ENCODE results near the gene LIN52.
"Not testable (repeated sequence)": the region's sequence is repeated elsewhere in the genome, so short reads cannot be mapped to it uniquely, and the experiment has no call there.

LIN52 gene

DNA sequence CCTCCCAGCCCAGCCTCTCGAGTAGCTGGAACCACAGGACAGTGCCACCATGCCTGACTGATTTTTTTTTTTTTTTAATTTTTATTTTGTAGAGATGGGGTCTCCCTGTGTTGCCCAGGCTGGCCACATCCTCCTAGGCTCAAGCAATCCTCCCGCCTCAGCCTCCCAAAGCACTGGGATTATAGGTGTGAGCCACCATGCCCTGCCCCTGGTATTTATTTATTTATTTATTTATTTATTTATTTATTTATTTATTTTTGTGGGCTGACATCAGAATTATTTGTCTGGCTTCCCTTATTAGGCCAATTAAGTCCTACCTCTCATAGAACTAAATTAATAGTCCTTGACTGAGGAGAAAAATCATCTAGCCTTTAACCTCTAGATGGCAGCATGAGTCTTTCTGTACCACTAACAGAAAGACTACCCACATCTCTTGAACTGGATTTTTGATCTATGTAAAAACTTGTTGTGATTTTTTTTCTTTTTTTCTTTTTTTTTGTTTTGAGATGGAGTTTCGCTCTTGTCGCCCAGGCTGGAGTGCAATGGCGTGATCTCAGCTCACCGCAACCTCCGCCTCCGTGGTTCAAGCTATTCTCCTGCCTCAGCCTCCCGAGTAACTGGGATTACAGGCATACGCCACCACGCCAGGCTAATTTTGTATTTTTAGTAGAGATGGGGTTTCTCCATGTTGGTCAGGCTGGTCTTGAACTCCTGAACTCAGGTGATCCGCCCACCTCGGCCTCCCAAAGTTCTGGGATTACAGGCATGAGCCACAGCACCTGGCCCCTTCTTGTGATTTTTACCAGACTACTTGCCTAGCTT, 26.9 kb downstream of the LIN52 start:
- DNase-seq, result not testable (repeated sequence)

DNA sequence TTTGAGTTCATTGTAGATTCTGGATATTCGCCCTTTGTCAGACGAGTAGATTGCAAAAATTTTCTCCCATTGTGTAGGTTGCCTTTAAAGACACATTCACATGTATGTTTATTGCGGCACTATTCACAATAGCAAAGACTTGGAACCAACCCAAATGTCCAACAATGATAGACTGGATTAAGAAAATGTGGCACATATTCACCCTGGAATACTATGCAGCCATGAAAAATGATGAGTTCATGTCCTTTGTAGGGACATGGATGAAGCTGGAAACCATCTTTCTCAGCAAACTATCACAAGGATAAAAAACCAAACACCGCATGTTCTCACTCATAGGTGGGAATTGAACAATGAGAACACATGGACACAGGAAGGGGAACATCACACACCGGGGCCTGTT, 40.7 kb downstream of the LIN52 start:
- DNase-seq, result not testable (repeated sequence)

DNA sequence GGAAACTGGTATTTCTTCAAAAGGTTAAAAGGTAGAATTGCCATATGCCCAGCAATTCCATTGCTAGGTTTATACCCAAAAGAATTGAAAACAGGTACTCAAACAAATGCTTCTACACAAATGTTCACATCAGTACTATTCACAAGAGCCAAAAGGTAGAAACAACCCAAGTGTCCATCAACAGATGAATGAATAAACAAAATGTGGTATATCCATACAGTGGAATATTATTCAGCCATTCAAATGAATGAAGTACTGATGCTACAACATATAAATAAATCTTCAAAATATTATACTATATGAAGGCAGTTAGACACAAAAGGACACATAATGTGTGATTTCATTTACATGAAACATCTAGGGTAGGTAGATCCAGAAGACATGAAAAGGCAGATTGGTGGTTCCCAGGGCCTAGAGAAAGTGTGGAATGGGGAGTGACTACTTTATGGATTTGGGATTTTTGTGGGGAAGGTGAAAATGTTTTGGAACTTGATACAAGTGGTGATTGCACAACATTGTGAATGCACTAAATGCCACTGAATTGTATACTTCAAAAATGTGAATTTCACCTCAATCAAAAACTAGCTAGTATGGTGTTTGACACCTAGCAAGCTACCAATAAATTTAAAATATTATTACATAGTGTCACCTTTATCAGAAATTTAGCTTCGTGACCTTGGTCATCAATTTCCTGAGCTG, 41.7 kb downstream of the LIN52 start:
- DNase-seq, result no peak

DNA sequence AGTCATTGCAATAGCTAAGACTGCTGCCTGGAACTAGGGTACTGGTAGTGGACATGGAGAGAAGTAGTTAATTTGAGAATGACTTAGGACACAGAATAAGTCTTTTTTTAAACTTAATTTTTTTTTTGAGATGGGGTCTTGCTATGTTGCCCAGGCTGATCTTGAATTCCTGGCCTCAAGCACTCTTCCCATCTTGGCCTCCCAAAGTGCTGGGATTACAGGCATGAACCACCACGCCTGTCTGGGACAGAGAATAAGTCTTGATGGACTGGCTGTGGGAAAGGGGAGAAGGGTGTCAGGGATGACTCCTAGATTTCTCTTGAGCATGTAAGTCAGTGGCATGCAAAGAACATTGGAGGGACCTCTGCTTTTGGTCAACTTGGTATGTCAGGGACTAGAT, 42.9 kb downstream of the LIN52 start:
- no peak for DNase-seq

DNA sequence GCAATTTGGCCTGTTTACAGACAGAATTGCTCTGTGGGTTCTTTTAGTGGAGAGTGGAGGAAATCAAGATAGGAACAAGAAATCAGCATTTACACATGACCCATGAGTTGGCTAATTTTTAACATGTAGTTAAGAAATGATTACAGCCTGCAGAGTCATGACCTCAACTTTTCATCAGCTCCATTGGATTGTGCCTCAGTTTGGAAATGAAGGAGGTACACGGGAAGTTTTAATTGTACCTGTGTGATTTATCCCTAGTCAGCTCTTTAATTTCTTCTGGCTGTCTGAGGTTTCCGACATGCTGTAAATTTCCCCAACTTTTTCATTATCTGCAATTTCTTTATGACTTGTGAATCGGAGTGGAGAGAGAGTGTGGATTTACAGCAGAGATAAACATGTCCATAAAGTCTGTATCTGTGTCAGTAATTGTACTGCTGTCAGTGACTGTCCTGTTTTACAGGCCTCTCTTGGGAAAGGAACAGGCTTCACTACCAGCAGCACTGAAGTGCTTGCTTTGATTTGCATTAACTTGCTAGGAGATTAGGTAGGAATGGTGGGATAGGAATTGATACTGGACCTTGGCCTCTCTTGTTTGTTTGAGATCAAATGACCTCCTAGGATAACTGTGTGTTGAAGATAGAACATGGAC, 49.2 kb downstream of the LIN52 start:
- no peak for DNase-seq

DNA sequence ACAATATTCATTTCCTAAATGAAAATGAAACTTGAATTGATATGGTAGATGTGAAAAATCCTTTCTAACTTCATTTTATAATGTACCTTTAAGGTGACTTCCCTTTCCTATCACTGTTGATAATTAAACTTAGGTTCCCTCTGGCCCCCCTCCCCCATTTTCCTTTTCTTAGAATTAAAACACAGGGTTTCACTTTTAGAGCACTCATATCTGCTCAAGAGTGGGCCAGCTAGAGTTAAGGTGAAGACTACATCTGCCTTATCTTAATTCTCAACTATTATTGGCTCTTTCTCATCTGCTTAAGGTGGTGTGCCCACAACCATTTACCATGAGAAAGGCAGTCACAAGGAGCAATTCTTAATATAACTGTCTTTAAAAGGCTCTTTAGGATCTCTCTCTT, 49.7 kb downstream of the LIN52 start:
- no peak for DNase-seq

DNA sequence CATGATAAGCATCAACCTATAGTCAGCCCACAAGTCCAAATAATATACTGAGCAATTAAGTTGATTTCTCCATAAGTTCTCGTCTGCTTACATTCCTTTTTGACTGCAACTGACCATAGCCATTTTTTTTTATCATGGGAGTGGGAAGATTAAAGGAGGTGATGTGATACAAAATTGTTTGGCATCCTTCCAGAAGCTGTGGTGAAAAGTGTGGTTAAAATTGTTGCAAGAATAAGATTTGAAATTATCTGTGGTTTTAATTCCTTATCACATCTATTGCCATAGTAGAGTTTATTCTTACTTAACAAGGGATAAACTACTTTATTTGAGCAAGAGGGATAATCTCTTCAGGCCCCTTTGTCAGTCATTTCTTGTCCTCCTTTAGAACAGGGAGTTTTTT, 50.7 kb downstream of the LIN52 start:
- no peak for DNase-seq

DNA sequence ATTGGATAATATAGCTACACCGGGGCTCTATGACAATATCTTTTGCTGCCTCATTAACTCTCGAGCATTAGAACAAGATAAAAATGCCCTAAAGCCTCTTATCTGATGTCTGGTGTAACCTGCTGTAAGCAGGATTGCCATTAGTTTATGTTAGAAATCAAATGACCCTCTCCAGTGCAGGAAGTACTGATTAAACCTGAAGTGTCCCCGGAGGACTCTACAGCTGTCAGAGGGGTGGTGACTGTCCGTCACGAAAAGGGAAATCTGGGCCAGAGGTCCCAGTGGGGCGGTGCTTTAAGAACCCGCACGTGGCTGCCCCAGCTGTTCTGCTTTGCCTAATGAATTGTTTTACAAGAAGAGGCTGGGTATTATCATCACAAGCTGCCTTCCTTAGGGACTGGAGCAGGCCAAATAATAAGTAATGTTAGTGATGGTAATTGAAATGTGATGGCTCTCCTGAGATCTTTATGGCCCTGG, 55.7 kb downstream of the LIN52 start:
- DNase-seq, result no peak

DNA sequence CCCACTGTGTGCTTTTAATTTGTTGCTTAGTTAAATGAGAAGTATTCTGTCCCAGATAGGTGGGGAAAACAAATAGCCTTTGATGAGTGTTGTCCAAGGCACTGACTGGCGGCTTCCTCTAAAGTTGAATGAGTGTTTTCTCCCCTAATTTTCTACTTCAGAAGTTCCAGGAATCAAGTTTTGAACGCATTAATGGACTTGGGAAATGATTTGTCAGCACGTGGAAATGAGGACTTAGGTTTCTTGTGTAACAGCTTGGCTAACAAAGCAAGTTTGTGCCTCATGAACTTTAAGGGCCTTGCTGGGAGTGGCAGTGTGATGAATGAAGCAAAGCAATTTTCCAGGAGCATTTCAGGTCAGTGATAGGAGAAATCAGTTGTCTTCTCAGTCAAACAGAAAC, 56.9 kb downstream of the LIN52 start:
- no peak for DNase-seq

DNA sequence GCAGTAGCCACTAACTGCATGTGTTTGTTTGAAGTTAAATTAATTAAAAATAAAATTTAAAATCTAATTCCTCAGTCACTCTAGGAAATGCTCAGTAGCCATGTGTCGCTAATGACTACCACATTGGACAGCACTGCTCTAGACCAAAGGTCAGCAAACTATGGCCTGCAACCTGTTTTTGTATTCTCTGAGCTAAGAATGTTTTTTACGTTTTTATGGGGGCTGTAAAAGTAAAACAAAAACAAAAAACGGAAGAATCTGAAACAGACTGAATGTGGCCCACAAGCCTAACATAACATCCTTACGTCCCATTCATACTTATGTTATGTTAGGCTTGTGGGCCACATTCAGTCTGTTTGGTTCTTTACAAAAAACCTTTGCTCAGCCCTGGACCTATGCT, 57.8 kb downstream of the LIN52 start:
- DNase-seq, result no peak

DNA sequence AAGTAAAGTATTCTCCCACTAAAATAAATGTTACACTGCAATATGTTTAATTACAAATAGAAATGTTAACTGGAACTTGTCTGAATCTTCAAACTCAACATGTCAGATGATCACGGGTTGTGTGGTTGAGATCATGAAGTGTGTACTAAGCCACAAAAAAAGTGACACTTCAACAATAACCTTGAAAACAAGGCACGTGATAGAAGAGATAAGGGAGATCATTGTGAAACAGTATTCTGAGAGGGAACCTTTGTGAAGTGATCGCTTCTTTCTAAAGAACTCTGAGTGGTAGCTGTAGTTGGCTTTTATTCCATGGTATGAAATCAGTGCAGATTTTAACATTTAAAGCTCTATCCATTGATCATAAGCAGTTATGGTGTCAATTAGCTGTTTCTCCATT, 60.0 kb downstream of the LIN52 start:
- DNase-seq, result no peak

DNA sequence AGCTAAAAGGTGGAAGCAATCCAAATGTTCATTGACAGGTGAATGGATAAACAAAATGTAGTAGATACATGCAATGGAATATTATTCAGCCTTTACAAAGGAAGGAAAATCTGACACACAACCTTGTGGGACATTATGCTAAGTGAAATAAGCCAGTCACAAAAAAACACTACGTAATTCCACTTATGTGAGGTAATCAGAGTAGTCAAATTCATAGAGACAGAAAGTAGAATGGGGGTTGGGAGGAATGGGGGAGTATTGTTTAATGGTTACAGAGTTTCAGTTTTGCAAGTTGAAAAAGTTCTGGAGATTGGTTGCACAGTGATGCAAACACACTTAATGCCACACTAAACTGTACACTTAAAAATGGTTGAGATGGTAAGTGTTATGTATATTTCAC, 62.8 kb downstream of the LIN52 start:
- no peak for DNase-seq

DNA sequence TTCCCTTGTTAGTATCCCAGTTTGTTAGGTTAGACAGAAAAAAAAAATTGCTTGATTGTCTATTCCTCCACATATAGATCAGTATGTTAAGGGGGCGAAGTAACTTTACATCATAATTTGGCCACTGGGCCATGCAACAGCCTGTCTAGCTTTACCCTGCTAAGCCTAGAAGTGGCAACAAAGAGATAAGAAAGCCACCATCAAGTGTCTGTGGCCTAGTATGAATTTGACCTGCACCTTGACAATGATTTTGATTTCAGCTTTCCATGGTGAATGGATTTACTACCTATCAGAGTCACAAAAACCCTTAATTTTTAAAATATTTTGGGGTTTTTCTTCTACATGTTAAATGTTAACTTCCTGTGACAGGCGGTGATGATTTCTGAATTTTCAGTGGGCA, 63.9 kb downstream of the LIN52 start:
- DNase-seq, result no peak

DNA sequence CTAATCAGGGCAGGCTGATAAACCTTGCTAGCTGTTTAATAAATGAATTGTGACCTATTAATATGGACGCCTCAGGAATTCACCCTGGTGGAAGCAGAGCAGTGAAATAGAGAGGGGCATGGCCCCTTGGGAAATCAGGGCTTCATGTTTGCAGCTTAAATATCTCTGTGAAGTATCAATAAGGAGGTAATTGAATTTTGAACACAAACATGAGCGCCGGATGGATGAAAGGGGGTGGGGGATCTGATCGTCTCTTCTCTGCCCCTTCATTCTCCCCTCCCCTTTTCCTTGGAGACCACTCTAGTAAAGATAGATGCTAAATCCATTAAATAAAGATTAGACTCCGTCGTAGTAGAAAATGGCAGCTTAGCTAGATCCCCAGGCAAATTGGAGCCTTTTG, 70.5 kb downstream of the LIN52 start:
- DNase-seq, result no peak

DNA sequence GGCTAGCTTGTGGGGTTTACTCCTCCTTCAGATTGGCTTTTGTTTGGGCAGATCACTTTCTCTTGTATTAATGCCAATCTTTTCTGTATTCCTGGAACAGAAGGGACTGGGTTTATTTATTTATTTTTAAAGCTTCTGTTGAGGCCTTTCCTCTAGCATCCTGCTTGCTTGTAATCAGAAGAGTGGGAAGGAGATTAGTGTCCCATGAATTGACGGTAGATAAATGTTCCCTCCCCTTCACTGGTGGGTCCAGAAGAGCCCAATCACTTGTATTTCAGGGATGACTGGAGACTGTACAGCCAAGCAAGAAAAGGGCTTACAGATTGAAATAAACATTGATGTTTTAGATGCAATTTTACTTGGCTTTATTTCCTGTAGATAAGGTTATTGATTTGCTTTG, 71.0 kb downstream of the LIN52 start:
- DNase-seq, result no peak

DNA sequence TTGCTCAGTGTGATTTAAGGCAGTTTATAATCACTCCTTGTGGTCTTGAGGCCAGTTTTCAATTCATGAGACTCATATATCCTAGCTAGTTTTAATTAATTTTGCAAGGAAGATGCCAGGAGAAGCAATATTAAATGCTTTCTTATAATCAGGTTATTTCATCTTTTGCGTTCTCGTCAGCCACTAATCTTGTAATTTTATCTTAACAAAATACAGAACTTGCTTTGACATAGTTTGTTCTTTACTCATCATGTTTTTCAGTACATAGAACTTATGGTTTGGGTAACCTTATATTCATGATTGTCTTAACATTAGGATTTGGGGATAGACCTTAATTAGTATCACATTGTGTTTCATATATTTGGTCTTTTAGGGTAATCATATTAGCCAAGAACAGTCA, 76.0 kb downstream of the LIN52 start:
- DNase-seq, result no peak

DNA sequence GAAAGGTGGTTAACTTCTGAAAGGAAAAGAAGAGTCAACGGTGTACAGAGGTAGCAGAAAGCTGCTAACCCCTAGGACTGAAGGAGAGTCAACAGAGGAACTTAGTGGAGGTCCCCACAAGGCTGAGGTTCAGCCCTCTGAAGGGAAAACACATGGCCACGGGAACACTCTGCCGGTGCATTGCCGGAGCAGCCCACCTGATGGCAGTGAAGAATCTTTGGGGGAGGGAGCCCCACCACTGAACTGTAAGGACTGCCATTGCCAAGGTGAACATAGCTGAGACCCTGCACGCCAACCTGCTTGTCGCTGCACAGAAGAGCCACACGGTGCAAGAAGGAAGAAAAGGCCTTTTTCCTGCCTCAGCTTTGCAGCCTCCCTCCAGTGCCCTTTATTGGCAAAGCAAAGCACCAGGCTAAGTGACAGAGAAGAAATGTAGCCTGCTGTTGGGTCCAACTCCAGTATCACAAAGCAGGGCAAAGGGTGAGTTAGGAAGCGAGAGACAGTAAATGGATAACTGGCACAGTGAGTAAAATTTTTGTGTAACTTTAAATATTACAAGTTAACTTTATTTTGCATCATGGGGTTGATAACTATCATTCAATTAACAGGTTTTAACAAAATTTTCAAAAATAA, 76.9 kb downstream of the LIN52 start:
- DNase-seq, result no peak

DNA sequence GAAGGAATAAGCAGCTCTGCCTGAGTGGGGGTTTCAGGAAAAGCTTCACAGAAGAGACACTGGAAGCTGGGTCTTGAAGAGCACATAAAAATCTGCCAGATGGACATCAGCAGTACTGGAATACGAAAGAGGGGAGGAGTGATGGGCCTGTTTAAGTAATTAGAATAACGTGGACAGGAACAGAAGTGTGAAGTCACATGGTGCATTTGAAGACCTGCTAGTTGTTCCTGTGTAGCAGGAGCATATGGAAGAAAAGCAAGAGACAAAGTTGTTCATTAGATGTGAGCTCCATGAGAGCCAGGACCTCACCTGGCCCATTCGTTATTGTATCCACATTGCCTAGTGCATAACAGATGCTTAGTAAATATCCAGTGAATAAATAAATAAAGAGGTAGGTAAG, 85.2 kb downstream of the LIN52 start:
- DNase-seq, result no peak

DNA sequence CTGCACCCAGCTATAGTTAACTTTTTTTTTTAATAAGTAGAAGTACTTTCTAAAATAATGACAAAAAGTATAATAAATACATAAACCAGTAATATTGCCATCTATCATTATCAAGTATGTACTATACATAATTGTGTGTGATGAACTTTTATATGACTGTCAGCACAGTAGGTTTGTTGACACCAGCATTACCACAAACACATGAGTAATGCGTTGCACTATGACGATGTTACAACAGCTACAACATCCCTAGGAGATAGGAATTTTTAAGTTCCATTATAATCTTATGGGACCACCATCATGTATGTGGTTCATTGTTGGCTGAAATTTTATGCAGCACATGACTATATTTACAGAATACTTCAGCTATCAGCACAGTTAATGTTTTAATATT, 91.6 kb downstream of the LIN52 start:
- DNase-seq, result no peak

DNA sequence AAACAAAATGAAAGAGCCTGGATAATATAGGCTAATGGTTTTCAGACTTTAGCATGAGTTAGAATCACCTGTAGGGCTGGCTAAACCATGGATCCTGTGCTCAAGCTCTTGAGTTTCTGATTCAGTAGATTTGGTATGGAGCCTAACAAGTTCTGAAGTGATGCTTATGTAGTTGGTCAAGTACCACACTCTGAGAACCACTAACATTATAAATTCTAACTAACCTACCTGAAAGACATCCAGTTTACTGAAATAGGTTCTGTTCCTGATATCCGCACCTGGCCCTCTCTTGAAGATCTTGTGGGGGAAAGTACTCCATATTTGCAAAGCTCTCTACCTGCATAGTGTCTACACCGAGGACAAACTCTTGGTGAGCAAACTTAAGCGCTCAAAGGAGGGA, 95.1 kb downstream of the LIN52 start:
- DNase-seq, result no peak

DNA sequence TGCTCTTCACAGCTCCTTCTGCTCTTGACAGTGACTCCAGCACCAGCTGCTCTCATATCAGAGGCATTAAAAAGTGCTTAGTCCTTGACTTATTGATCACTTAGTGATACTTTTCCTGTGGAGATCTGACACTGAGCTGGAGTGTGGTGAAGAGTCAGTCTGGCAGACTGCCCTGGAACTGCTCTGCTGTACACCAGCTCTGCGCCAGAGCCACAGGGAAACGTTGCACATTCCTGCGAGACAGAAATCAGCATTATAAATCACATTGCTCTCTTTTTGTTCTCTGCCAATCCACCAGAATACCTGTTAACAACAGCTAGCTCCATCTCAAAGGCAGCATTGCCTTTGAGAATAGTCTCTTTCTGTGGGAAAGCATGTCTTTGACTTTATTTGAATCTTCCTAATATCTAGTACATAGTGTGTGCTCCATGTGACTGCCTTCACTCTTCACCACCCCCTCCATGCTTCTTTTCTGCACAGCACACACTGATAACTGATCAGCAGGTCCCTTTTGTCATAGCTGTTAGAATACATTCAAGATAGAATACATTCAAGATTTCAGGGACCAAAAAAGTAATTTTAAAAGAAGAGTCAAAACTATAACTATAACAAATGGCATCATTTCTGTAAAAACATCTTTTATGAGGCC, 106.3 kb downstream of the LIN52 start:
- DNase-seq, result no peak

DNA sequence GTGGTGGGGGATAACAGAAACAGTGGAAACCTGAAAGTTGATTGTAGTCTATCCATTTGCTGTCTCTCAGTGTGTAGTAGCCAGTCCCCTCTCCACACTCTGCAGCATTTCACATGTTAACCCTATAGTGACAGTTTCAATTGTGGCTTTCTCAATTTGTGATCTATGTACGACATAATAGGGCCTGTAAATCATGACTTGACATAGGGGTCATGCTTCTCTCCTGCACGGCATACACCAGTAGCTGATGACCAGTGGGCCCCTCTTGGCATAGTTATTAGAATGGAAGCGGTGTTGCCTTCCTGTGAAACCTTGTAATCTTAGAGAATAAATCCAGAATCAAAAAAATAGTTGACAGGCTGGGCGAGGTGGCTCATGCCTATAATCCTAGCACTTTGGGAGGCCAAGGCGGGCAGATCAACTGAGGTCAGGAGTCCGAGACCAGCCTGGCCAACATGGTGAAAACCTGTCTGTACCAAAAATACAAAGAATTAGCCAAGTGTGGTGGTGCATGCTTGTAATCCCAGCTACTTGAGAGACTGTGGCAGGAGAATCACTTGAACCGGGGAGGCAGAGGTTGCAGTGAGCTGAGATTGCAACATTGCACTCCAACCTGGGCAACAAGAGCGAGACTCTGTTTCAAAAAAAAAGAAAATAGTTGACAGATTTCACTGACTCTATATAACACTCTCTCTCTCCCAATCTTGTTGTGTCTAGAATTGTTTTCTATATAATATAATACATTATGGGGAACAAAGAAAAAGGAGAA, 109.9 kb downstream of the LIN52 start:
- DNase-seq, result no peak
